Mesendoderm (in vitro differentiated cells): ENCODE measurements around the gene RBM4.

Experiments used
- DNase-seq: peaks from one replicate; pipeline ENCODE4 v3.0.0; 2013
- H2AK5ac ChIP-seq: 2 replicates; pipeline ENCODE4 v1.6.1; 2013; ENCODE audit warnings: low read length, inconsistent platforms
- H2BK120ac ChIP-seq: 2 replicates; pipeline ENCODE4 v1.6.1; 2013; ENCODE audit warnings: low read depth, mild to moderate bottlenecking, low read length, moderate library complexity, mixed read lengths
- H2BK15ac ChIP-seq: replicated peaks from 2 replicates; pipeline ENCODE4 v1.6.1; 2013; ENCODE audit warnings: low read depth, mild to moderate bottlenecking, moderate library complexity
- H2BK5ac ChIP-seq: 2 replicates; pipeline ENCODE4 v1.6.1; 2013; ENCODE audit warnings: low read length, inconsistent platforms
- H3K18ac ChIP-seq: 2 replicates; pipeline ENCODE4 v1.6.1; 2013; ENCODE audit warnings: mild to moderate bottlenecking, low read length, mixed read lengths
- H3K23ac ChIP-seq: one replicate; pipeline ENCODE4 v1.6.1; 2013; ENCODE audit warnings: low read length
- H3K27ac ChIP-seq: 2 replicates; pipeline ENCODE4 v1.5.1; 2013; ENCODE audit warnings: low read depth, mild to moderate bottlenecking, inconsistent platforms, low read length, moderate library complexity
- H3K27me3 ChIP-seq: 2 replicates; pipeline ENCODE4 v1.6.1; 2013; ENCODE audit warnings: low read length, control low read depth, mild to moderate bottlenecking, inconsistent platforms; ENCODE audit not compliant: insufficient read depth, poor library complexity
- H3K36me3 ChIP-seq: 2 replicates; pipeline ENCODE4 v1.6.1; 2013; ENCODE audit warnings: low read length, inconsistent platforms; ENCODE audit not compliant: control insufficient read depth, insufficient read depth
- H3K4ac ChIP-seq: one replicate; pipeline ENCODE4 v1.6.1; 2013; ENCODE audit warnings: low read depth, mild to moderate bottlenecking, low read length, moderate library complexity
- H3K4me1 ChIP-seq: 2 replicates; pipeline ENCODE4 v1.6.1; 2013; ENCODE audit warnings: low read depth, low read length, inconsistent platforms; ENCODE audit not compliant: control insufficient read depth
- H3K4me2 ChIP-seq: 2 replicates; pipeline ENCODE4 v1.6.1; 2013; ENCODE audit warnings: low read length
- H3K4me3 ChIP-seq: 2 replicates; pipeline ENCODE4 v1.5.1; 2013; ENCODE audit warnings: mild to moderate bottlenecking, low read length
- H3K56ac ChIP-seq: one replicate; pipeline ENCODE4 v1.6.1; 2013; ENCODE audit warnings: low read length
- H3K79me1 ChIP-seq: 2 replicates; pipeline ENCODE4 v1.6.1; 2013; ENCODE audit warnings: low read length, inconsistent platforms
- H3K79me2 ChIP-seq: 2 replicates; pipeline ENCODE4 v1.6.1; 2013; ENCODE audit warnings: mild to moderate bottlenecking, low read length; ENCODE audit not compliant: control insufficient read depth, insufficient read depth
- H3K9ac ChIP-seq: 2 replicates; pipeline ENCODE4 v1.6.1; 2013; ENCODE audit warnings: low read length, inconsistent platforms
- H4K5ac ChIP-seq: one replicate; pipeline ENCODE4 v1.6.1; 2013; ENCODE audit warnings: low read length
- H4K8ac ChIP-seq: one replicate; pipeline ENCODE4 v1.6.1; 2013; ENCODE audit warnings: low read depth, mild to moderate bottlenecking, control low read depth, low read length, moderate library complexity
- WGBS: extraction: QIAGEN DNeasy Blood & Tissue Kit; methylation state at CpG from one replicate; pipeline ENCODE4 v1.1.7; 2013; ENCODE audit warnings: low lambda C conversion rate, missing lambda C conversion rate; ENCODE audit not compliant: insufficient coverage; ENCODE audit errors: extremely low coverage; 5-methylcytosine and 5-hydroxymethylcytosine counted together

Gene RBM4

GRCh38 chr11:66628061-66628603 lies 10.4 kb upstream of the RBM4 start:
- WGBS: no CpG with 5 or more reads among the region's 7 CpGs
- H3K27ac ChIP-seq: no peak overlapping the region

DNA sequence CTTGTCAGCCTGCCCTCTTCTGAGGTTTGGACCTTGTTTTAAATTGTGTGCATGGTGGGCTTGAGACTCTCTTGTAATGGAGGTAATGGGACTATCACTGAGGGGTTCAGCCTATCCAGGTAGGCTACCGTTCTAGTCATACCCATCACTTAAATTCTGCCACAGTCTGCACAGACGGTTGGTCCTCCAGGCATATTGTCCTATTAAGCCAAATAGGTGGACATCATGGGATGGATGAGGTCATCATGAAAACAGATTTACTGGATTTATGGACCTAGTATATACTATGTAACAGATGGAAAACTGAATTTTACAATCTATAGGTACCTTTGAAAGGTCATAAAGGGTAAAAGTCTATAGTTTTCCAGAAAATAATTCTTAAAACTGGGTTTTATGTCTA lies 9.1 kb upstream of the RBM4 start:
- Histone ChIP-seq H4K8ac (no peak overlapping the region), H3K27ac (no peak overlapping the region), H3K27me3 (no peaks in the 10 kb centered on the region), H3K18ac (no peak overlapping the region), H3K4me1 (no peaks in the 10 kb centered on the region), H2BK120ac (no peak overlapping the region), H2BK15ac (no peak overlapping the region), H3K4ac (no peak overlapping the region), H3K79me2 (peaks cover 71% of the 10 kb centered on the region), H2BK5ac (no peak overlapping the region), H3K9ac (no peak overlapping the region), H4K5ac (no peak overlapping the region), H2AK5ac (no peak overlapping the region), H3K4me2 (no peak overlapping the region), H3K56ac (no peak overlapping the region), H3K79me1 (peaks cover 40% of the 10 kb centered on the region), H3K36me3 (peaks cover 38% of the 10 kb centered on the region), H3K23ac (no peak overlapping the region), H3K4me3 (no peak overlapping the region)
- WGBS: no CpG with 5 or more reads among the region's 2 CpGs
- no peak for DNase-seq

More at GRCh38 chr11:66628061-66628603, 10.4 kb upstream of the RBM4 start:
- H3K79me2 ChIP-seq: peaks cover 80% of the 10 kb centered on the region
- no peaks in the 10 kb centered on the region for H3K27me3 ChIP-seq
- no peak overlapping the region for H3K9ac ChIP-seq
- H2AK5ac ChIP-seq: no peak overlapping the region
- H4K8ac ChIP-seq: no peak overlapping the region
- no peak overlapping the region for H2BK15ac ChIP-seq
- H2BK5ac ChIP-seq: no peak overlapping the region
- no peak overlapping the region for H2BK120ac ChIP-seq
- H3K4ac ChIP-seq: no peak overlapping the region
- H3K79me1 ChIP-seq: peaks cover 42% of the 10 kb centered on the region
- no peak overlapping the region for H3K18ac ChIP-seq
- H4K5ac ChIP-seq: no peak overlapping the region
- H3K23ac ChIP-seq: no peak overlapping the region
- H3K4me3 ChIP-seq: no peak overlapping the region
- no peak for DNase-seq
- peaks cover 41% of the 10 kb centered on the region for H3K36me3 ChIP-seq
- no peak overlapping the region for H3K4me2 ChIP-seq
- H3K4me1 ChIP-seq: no peaks in the 10 kb centered on the region
- H3K56ac ChIP-seq: no peak overlapping the region

DNA sequence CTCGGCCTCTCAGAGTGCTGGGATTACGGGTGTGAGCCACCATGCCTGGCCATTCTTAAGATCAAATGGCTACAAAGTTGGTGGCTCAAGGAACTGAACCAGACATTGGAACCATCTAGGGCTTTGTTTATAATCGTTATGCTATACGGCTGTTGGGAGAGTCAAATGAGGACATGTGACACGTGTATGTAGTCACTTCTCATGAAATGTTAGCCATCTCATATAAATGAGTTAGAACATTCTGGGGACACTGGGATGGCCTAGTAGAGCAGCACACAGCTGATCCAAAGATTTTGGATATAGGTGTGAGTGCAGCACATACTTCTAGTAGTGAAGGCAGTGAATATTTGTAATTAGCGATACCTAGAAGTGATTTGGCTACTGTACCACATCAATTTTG lies 6.6 kb upstream of the RBM4 start:
- DNase-seq: no peak
- Histone ChIP-seq H3K18ac (no peak overlapping the region), H3K9ac (no peak overlapping the region), H2BK5ac (no peak overlapping the region), H3K56ac (no peak overlapping the region), H3K79me1 (peaks cover 24% of the 10 kb centered on the region), H4K5ac (no peak overlapping the region), H3K27me3 (no peaks in the 10 kb centered on the region), H3K4me2 (no peak overlapping the region), H3K23ac (no peak overlapping the region), H2AK5ac (no peak overlapping the region), H2BK120ac (no peak overlapping the region), H2BK15ac (no peak overlapping the region), H3K4ac (no peak overlapping the region), H4K8ac (no peak overlapping the region), H3K4me1 (no peaks in the 10 kb centered on the region), H3K4me3 (no peak overlapping the region), H3K79me2 (peaks cover 56% of the 10 kb centered on the region), H3K36me3 (peaks cover 19% of the 10 kb centered on the region), H3K27ac (no peak overlapping the region)
- WGBS: no CpG with 5 or more reads among the region's 6 CpGs

- Histone ChIP-seq H3K79me2 (peaks cover 45% of the 10 kb centered on the region), H3K4me2 (no peak overlapping the region), H2BK5ac (no peak overlapping the region), H3K79me1 (peaks cover 14% of the 10 kb centered on the region), H4K5ac (no peak overlapping the region), H3K23ac (no peak overlapping the region), H3K9ac (no peak overlapping the region), H2AK5ac (no peak overlapping the region), H2BK120ac (no peak overlapping the region), H4K8ac (no peak overlapping the region), H3K4me1 (peaks cover 2% of the 10 kb centered on the region), H3K56ac (no peak overlapping the region), H3K27ac (no peak overlapping the region), H2BK15ac (no peak overlapping the region), H3K36me3 (peaks cover 12% of the 10 kb centered on the region), H3K4ac (no peak overlapping the region), H3K18ac (no peak overlapping the region), H3K4me3 (no peak overlapping the region), H3K27me3 (no peaks in the 10 kb centered on the region)
- WGBS: no CpG with 5 or more reads among the region's 2 CpGs
- no peak for DNase-seq
These were observed 5.6 kb upstream of the RBM4 start for GRCh38 chr11:66632952-66633351.

GRCh38 chr11:66636411-66636810 lies 2.1 kb upstream of the RBM4 start:
- Histone ChIP-seq H2BK15ac (no peak overlapping the region), H3K27ac (no peak overlapping the region), H3K79me1 (peaks cover 6% of the 10 kb centered on the region), H3K4me1 (peaks cover 5% of the 10 kb centered on the region), H3K56ac (no peak overlapping the region), H4K5ac (no peak overlapping the region), H3K79me2 (peaks cover 50% of the 10 kb centered on the region), H4K8ac (no peak overlapping the region), H3K23ac (no peak overlapping the region), H3K4me3 (no peak overlapping the region), H3K4me2 (no peak overlapping the region), H2AK5ac (no peak overlapping the region), H2BK5ac (no peak overlapping the region), H3K9ac (no peak overlapping the region), H2BK120ac (no peak overlapping the region), H3K27me3 (no peaks in the 10 kb centered on the region), H3K4ac (no peak overlapping the region), H3K36me3 (peaks cover 7% of the 10 kb centered on the region), H3K18ac (no peak overlapping the region)
- no peak for DNase-seq
- WGBS: no CpG with 5 or more reads among the region's 3 CpGs

GRCh38 chr11:66637557-66638176 lies 836 bp upstream of the RBM4 start:
- Histone ChIP-seq H2BK15ac (no peak overlapping the region), H2BK5ac (no peak overlapping the region), H3K27ac (peak overlapping the region; percentile 69), H3K4me3 (no peak overlapping the region), H3K4me1 (peaks cover 5% of the 10 kb centered on the region), H4K8ac (peak overlapping the region; percentile 94), H2BK120ac (no peak overlapping the region), H3K18ac (peak overlapping the region; percentile 21), H2AK5ac (no peak overlapping the region), H3K79me2 (peaks cover 55% of the 10 kb centered on the region), H3K23ac (peak overlapping the region; percentile 29), H3K9ac (peak overlapping the region; percentile 88), H3K4me2 (peak overlapping the region; percentile 66), H3K79me1 (peaks cover 1% of the 10 kb centered on the region), H4K5ac (no peak overlapping the region), H3K27me3 (no peaks in the 10 kb centered on the region), H3K56ac (peak overlapping the region; percentile 92), H3K4ac (no peak overlapping the region), H3K36me3 (peaks cover 2% of the 10 kb centered on the region)
- no CpG with 5 or more reads among the region's 12 CpGs for WGBS
- DNase-seq: no peak
